ENCODE data around the gene PXMP4.

PXMP4 gene

GRCh38 chr20:33664762-33665144 lies 55.4 kb downstream of the PXMP4 start:
- 0 out of 2 replicates have a peak, but pooled peaks cover 5% of the 10 kb centered on the region for H3K36me3 ChIP-seq (ENCODE audit: insufficient read depth, low read length)
- no peak overlapping the region for H3K27ac ChIP-seq (ENCODE audit: low read depth, low read length)
- no peak overlapping the region for H3K4me3 ChIP-seq (ENCODE audit: low read length)
- H3K27me3 ChIP-seq (ENCODE audit: insufficient read depth, low read length): peaks cover 7% of the 10 kb centered on the region
- peaks cover 9% of the 10 kb centered on the region; the same call in 1 of the 2 replicates for H3K4me1 ChIP-seq (ENCODE audit: insufficient read depth, low read length)
- no peaks in the 10 kb centered on the region for H3K9me3 ChIP-seq (ENCODE audit: insufficient read depth, low read depth, low read length)
- WGBS: 93% methylated on average over 2 of the region's 2 CpGs
- H3K9ac ChIP-seq (ENCODE audit: low read depth, low read length): no peak overlapping the region

- no peaks in the 10 kb centered on the region for H3K9me3 ChIP-seq (ENCODE audit: insufficient read depth, low read depth, low read length)
- H3K9ac ChIP-seq (ENCODE audit: low read depth, low read length): peak overlapping the region; percentile 80
- H3K36me3 ChIP-seq (ENCODE audit: insufficient read depth, low read length): 0 out of 2 replicates have a peak, but pooled peaks cover 8% of the 10 kb centered on the region
- H3K4me1 ChIP-seq (ENCODE audit: insufficient read depth, low read length): peaks cover 9% of the 10 kb centered on the region; the same call in 1 of the 2 replicates
- 62% methylated on average over 9 of the region's 9 CpGs for WGBS
- peak overlapping the region; percentile 10 for H3K27ac ChIP-seq (ENCODE audit: low read depth, low read length)
- H3K4me3 ChIP-seq (ENCODE audit: low read length): peak overlapping the region; percentile 78
- peaks cover 7% of the 10 kb centered on the region for H3K27me3 ChIP-seq (ENCODE audit: insufficient read depth, low read length)
These were observed 55.9 kb downstream of the PXMP4 start for GRCh38 chr20:33664085-33664761.

GRCh38 chr20:33663161-33664084 lies 56.7 kb downstream of the PXMP4 start:
- no peaks in the 10 kb centered on the region for H3K9me3 ChIP-seq (ENCODE audit: insufficient read depth, low read depth, low read length)
- peaks cover 7% of the 10 kb centered on the region for H3K27me3 ChIP-seq (ENCODE audit: insufficient read depth, low read length)
- 1% methylated on average over 84 of the region's 84 CpGs for WGBS
- peaks cover 9% of the 10 kb centered on the region; the same call in 1 of the 2 replicates for H3K4me1 ChIP-seq (ENCODE audit: insufficient read depth, low read length)
- H3K4me3 ChIP-seq (ENCODE audit: low read length): peak overlapping the region; percentile 78
- peak overlapping the region; percentile 77 for H3K27ac ChIP-seq (ENCODE audit: low read depth, low read length)
- peak overlapping the region; percentile 80 for H3K9ac ChIP-seq (ENCODE audit: low read depth, low read length)
- H3K36me3 ChIP-seq (ENCODE audit: insufficient read depth, low read length): peaks cover 12% of the 10 kb centered on the region; the same call in 1 of the 2 replicates

- peak within 1 kb of the TSS; percentile 77; the same call in 1 of the 2 replicates for H3K27ac ChIP-seq (ENCODE audit: low read depth, low read length)
These were observed 57.9 kb downstream of the PXMP4 start, which contains the start of gene C20orf144 for GRCh38 chr20:33662172-33662571. Gene C20orf144 (plus strand): TSS chr20:33662327. CDS start chr20:33662346, 19 bp downstream.

GRCh38 chr20:33660685-33661058 lies 59.4 kb downstream of the PXMP4 start:
- WGBS: 93% methylated on average over 7 of the region's 7 CpGs
- H3K4me1 ChIP-seq (ENCODE audit: insufficient read depth, low read length): peaks cover 4% of the 10 kb centered on the region; the same call in 1 of the 2 replicates
- H3K9ac ChIP-seq (ENCODE audit: low read depth, low read length): no peak overlapping the region
- H3K9me3 ChIP-seq (ENCODE audit: insufficient read depth, low read depth, low read length): no peaks in the 10 kb centered on the region
- no peak overlapping the region for H3K4me3 ChIP-seq (ENCODE audit: low read length)
- H3K27me3 ChIP-seq (ENCODE audit: insufficient read depth, low read length): no peaks in the 10 kb centered on the region
- peaks cover 16% of the 10 kb centered on the region; the same call in 1 of the 2 replicates for H3K36me3 ChIP-seq (ENCODE audit: insufficient read depth, low read length)
- H3K27ac ChIP-seq (ENCODE audit: low read depth, low read length): no peak overlapping the region

More at GRCh38 chr20:33662172-33662571, 57.9 kb downstream of the PXMP4 start, which contains the start of gene C20orf144:
- H3K4me3 ChIP-seq (ENCODE audit: low read length): peak within 1 kb of the TSS; percentile 78
- H3K27me3 ChIP-seq (ENCODE audit: insufficient read depth, low read length): peaks cover under 1% of the 10 kb centered on the region; the same call in 1 of the 2 replicates
- H3K9me3 ChIP-seq (ENCODE audit: insufficient read depth, low read depth, low read length): no peaks in the 10 kb centered on the region
- H3K4me1 ChIP-seq (ENCODE audit: insufficient read depth, low read length): peaks cover 9% of the 10 kb centered on the region; the same call in 1 of the 2 replicates
- peaks cover 16% of the 10 kb centered on the region; the same call in 1 of the 2 replicates for H3K36me3 ChIP-seq (ENCODE audit: insufficient read depth, low read length)
- 94% methylated on average over 10 of the region's 10 CpGs for WGBS
- peak within 1 kb of the TSS; percentile 80 for H3K9ac ChIP-seq (ENCODE audit: low read depth, low read length)

- Histone ChIP-seq H3K36me3 (ENCODE audit: insufficient read depth, low read length) (peaks cover 16% of the 10 kb centered on the region; the same call in 1 of the 2 replicates), H3K9ac (ENCODE audit: low read depth, low read length) (no peak overlapping the region), H3K4me3 (ENCODE audit: low read length) (no peak overlapping the region), H3K4me1 (ENCODE audit: insufficient read depth, low read length) (peaks cover 4% of the 10 kb centered on the region; the same call in 1 of the 2 replicates), H3K27me3 (ENCODE audit: insufficient read depth, low read length) (no peaks in the 10 kb centered on the region), H3K27ac (ENCODE audit: low read depth, low read length) (no peak overlapping the region), H3K9me3 (ENCODE audit: insufficient read depth, low read depth, low read length) (no peaks in the 10 kb centered on the region)
- WGBS: 92% methylated on average over 21 of the region's 21 CpGs
These were observed 60.0 kb downstream of the PXMP4 start for GRCh38 chr20:33660035-33660684.

- no peaks in the 10 kb centered on the region for H3K9me3 ChIP-seq (ENCODE audit: insufficient read depth, low read depth, low read length)
- H3K36me3 ChIP-seq (ENCODE audit: insufficient read depth, low read length): peaks cover 16% of the 10 kb centered on the region; the same call in 1 of the 2 replicates
- no peak overlapping the region for H3K27ac ChIP-seq (ENCODE audit: low read depth, low read length)
- no peak overlapping the region for H3K9ac ChIP-seq (ENCODE audit: low read depth, low read length)
- WGBS: 95% methylated on average over 32 of the region's 32 CpGs
- H3K4me3 ChIP-seq (ENCODE audit: low read length): no peak overlapping the region
- peaks cover 4% of the 10 kb centered on the region; the same call in 1 of the 2 replicates for H3K4me1 ChIP-seq (ENCODE audit: insufficient read depth, low read length)
- H3K27me3 ChIP-seq (ENCODE audit: insufficient read depth, low read length): no peaks in the 10 kb centered on the region
These were observed 60.6 kb downstream of the PXMP4 start for GRCh38 chr20:33659341-33660034.

GRCh38 chr20:33658929-33659328 lies 61.2 kb downstream of the PXMP4 start:
- Histone ChIP-seq H3K27ac (ENCODE audit: low read depth, low read length) (no peak overlapping the region), H3K36me3 (ENCODE audit: insufficient read depth, low read length) (peaks cover 16% of the 10 kb centered on the region; the same call in 1 of the 2 replicates), H3K4me3 (ENCODE audit: low read length) (no peak overlapping the region), H3K9ac (ENCODE audit: low read depth, low read length) (no peak overlapping the region), H3K27me3 (ENCODE audit: insufficient read depth, low read length) (no peaks in the 10 kb centered on the region), H3K9me3 (ENCODE audit: insufficient read depth, low read depth, low read length) (no peaks in the 10 kb centered on the region), H3K4me1 (ENCODE audit: insufficient read depth, low read length) (peaks cover 4% of the 10 kb centered on the region; the same call in 1 of the 2 replicates)
- WGBS: 93% methylated on average over 4 of the region's 4 CpGs

- Histone ChIP-seq H3K4me1 (ENCODE audit: insufficient read depth, low read length) (peaks cover 6% of the 10 kb centered on the region; the same call in 1 of the 2 replicates), H3K36me3 (ENCODE audit: insufficient read depth, low read length) (peaks cover 16% of the 10 kb centered on the region; the same call in 1 of the 2 replicates), H3K9ac (ENCODE audit: low read depth, low read length) (no peak overlapping the region), H3K27me3 (ENCODE audit: insufficient read depth, low read length) (no peaks in the 10 kb centered on the region), H3K9me3 (ENCODE audit: insufficient read depth, low read depth, low read length) (no peaks in the 10 kb centered on the region), H3K27ac (ENCODE audit: low read depth, low read length) (no peak overlapping the region), H3K4me3 (ENCODE audit: low read length) (no peak overlapping the region)
- 97% methylated on average over 8 of the region's 8 CpGs for WGBS
These were observed 61.6 kb downstream of the PXMP4 start for GRCh38 chr20:33658510-33658909.

GRCh38 chr20:33657704-33658095 lies 62.4 kb downstream of the PXMP4 start:
- H3K9ac ChIP-seq (ENCODE audit: low read depth, low read length): no peak overlapping the region
- peaks cover 16% of the 10 kb centered on the region; the same call in 1 of the 2 replicates for H3K36me3 ChIP-seq (ENCODE audit: insufficient read depth, low read length)
- 93% methylated on average over 12 of the region's 12 CpGs for WGBS
- H3K9me3 ChIP-seq (ENCODE audit: insufficient read depth, low read depth, low read length): no peaks in the 10 kb centered on the region
- H3K27me3 ChIP-seq (ENCODE audit: insufficient read depth, low read length): no peaks in the 10 kb centered on the region
- H3K27ac ChIP-seq (ENCODE audit: low read depth, low read length): no peak overlapping the region
- peaks cover 4% of the 10 kb centered on the region; the same call in 1 of the 2 replicates for H3K4me1 ChIP-seq (ENCODE audit: insufficient read depth, low read length)
- H3K4me3 ChIP-seq (ENCODE audit: low read length): no peak overlapping the region
